ENCODE data around the gene RRM2.

The RRM2 gene

DNA sequence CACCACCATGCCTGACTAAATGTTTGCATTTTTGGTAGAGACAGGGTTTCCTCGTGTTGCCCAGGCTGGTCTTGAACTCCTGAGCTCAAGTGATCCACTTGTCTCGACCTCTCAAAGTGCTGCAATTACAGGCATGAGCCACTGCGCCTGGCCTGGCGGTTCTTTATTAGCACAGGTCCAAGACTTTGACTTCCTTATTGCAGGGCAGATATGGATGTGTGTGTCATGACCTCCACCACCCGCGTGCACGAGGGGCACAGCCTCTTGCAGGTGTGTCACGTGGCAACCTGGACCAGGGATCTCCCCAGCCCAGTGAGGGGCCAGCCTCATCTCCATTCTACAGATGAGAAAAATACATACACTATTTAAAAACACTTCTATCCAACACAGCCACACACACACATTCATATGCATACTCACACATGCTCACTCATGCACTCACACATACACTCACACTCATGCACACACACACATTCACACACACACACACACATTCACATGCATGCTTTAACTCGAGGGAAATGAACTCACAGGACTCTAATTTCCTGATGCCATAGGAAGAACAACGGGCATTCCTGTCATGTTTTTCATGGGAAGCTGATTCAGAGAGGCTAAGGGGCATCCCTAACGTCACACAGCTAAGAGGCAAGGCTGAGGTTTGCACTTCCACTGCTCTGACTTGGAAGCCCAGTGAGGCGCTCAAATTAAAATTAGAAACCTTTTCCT is 38.8 kb downstream of the RRM2 start:
- Histone ChIP-seq H3K4me1 (ENCODE audit: control extremely low read depth in 1 of 4, control insufficient read depth in 4 of 4, insufficient read depth in 4 of 4, low read length in 3 of 4) (peaks cover 0 to 8% (median 4%) of the 10 kb centered on the region in 4 experiments), H3K36me3 (ENCODE audit: control insufficient read depth in 4 of 4, insufficient read depth in 4 of 4, low read length in 3 of 4) (peaks cover 0 to 28% (median 0%) of the 10 kb centered on the region in 4 experiments), H3K9me3 (ENCODE audit: control extremely low read depth in 1 of 5, control insufficient read depth in 4 of 5, insufficient read depth in 2 of 5, low read depth in 1 of 5, low read length in 4 of 5) (no peaks in the 10 kb centered on the region), H3K27me3 (replicated peaks in 2 of 5; ENCODE audit: control insufficient read depth in 4 of 5, insufficient read depth in 5 of 5, low read length in 4 of 5) (no peaks in the 10 kb centered on the region), H3K4me3 (ENCODE audit: control insufficient read depth in 1 of 7, extremely low read depth in 1 of 7, insufficient read depth in 4 of 7, low read depth in 2 of 7, low read length in 6 of 7) (no peak overlapping the region), H3K27ac (ENCODE audit: insufficient read depth in 1 of 2, low read depth in 1 of 2, low read length in 2 of 2, poor library complexity in 1 of 2, severe bottlenecking in 2 of 2) (no peak overlapping the region)
- POLR2A ChIA-PET = no interaction called here
- CTCF ChIA-PET = interaction anchor here (0.8 to 1.3 kb wide), 2 partner anchors 31 to 254 kb away, joined by 3 read pairs; no protein-coding TSS in a partner anchor
- 98% methylated on average over 9 of the region's 12 CpGs for WGBS (ENCODE audit: insufficient coverage)
- peak in 2 of 3 donors; percentile 5 to 19 for DNase-seq

DNA sequence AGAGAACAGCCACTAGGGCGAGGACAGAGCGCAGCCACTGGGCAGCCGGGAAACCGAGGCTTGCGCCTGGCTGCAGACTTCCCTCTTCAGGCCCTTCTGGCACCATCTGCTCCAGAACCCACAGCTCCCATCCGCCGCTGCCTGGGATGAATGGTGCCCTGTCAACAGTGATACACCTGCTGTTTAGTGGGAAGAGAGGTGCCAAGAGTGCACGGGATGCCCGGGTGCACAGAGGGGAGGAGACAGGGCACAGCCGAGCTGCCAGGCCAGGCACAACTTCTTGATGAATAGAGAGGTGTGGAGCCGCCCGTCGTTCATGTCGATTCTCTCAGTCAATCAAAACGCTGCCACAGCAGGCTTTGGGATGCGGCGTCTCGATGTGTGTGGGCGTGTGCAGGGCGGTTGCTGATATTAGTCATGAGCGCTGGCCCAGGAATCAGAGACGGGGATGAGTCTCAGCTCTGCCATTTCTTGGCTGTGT is 39.5 kb downstream of the RRM2 start:
- ChIA-PET CTCF (interaction anchor here (0.8 to 0.9 kb wide), 2 partner anchors 32 to 268 kb away, joined by 3 read pairs; no protein-coding TSS in a partner anchor), POLR2A (no interaction called here)
- Histone ChIP-seq H3K4me1 (ENCODE audit: control extremely low read depth in 1 of 4, control insufficient read depth in 4 of 4, insufficient read depth in 4 of 4, low read length in 3 of 4) (peaks cover 0 to 8% (median 4%) of the 10 kb centered on the region in 4 experiments), H3K9me3 (ENCODE audit: control extremely low read depth in 1 of 5, control insufficient read depth in 4 of 5, insufficient read depth in 2 of 5, low read depth in 1 of 5, low read length in 4 of 5) (no peaks in the 10 kb centered on the region), H3K27me3 (replicated peaks in 2 of 5; ENCODE audit: control insufficient read depth in 4 of 5, insufficient read depth in 5 of 5, low read length in 4 of 5) (no peaks in the 10 kb centered on the region), H3K4me3 (ENCODE audit: control insufficient read depth in 1 of 7, extremely low read depth in 1 of 7, insufficient read depth in 4 of 7, low read depth in 2 of 7, low read length in 6 of 7) (no peak overlapping the region), H3K36me3 (ENCODE audit: control insufficient read depth in 4 of 4, insufficient read depth in 4 of 4, low read length in 3 of 4) (peaks cover 0 to 28% (median 0%) of the 10 kb centered on the region in 4 experiments), H3K27ac (ENCODE audit: insufficient read depth in 1 of 2, low read depth in 1 of 2, low read length in 2 of 2, poor library complexity in 1 of 2, severe bottlenecking in 2 of 2) (no peak overlapping the region)
- no peak for DNase-seq
- WGBS (ENCODE audit: insufficient coverage) = 96% methylated on average over 15 of the region's 22 CpGs

DNA sequence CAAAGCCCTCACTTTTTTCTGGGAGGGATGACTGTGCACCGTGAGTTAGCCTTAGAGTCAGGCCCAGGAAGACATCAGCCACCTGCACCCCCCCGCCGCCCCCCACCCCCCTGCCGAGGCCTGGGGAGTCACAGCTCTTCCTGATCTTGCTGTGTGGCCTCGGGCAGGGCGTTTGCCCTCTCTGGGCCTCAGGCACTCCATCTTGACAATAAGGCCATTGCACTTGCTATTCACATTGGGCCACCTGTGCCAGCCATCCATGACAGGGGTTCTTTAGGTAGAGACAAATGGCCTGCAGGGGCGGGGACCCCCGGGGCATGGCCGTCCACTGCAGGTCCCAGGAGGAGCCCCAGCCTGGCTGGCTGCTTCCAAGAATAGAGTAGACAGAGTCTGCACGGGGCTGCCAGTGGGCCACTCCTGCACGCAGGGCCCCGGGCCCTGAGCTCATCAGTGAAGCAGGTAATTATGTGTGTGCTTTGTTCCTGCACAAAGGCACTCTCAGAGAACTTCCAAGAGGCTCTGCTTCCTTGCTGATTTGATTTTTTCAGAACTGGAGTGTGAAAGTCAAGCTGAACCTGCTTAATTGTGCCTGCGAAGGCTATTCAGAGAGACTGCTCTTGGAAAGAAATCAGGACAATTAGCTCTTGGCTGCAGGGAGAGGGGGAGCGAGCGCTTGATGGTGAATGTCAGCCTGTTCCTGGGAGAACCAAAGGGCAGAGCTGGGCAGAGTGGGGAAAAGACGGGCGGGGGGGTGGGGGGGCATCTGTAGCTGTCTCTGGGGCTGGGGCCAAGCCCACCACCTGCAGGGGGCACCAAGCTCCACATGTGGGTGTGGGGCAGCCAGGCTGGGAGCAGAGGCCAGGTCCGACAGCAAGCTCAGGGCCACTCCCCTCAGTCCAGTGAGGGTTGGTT is 40.3 kb downstream of the RRM2 start:
- WGBS (ENCODE audit: insufficient coverage) = 94% methylated on average over 14 of the region's 18 CpGs
- POLR2A ChIA-PET = interaction anchor here (0.6 kb wide), 1 partner anchor 35 kb away, joined by 3 read pairs; no protein-coding TSS in a partner anchor
- no peaks in the 10 kb centered on the region for H3K9me3 ChIP-seq (ENCODE audit: control extremely low read depth in 1 of 5, control insufficient read depth in 4 of 5, insufficient read depth in 2 of 5, low read depth in 1 of 5, low read length in 4 of 5)
- no peak overlapping the region for H3K27ac ChIP-seq (ENCODE audit: insufficient read depth in 1 of 2, low read depth in 1 of 2, low read length in 2 of 2, poor library complexity in 1 of 2, severe bottlenecking in 2 of 2)
- peaks cover 0 to 8% (median 4%) of the 10 kb centered on the region in 4 experiments for H3K4me1 ChIP-seq (ENCODE audit: control extremely low read depth in 1 of 4, control insufficient read depth in 4 of 4, insufficient read depth in 4 of 4, low read length in 3 of 4)
- peak in 1 of 3 donors; percentile 8 for DNase-seq
- no peaks in the 10 kb centered on the region for H3K27me3 ChIP-seq (replicated peaks in 2 of 5; ENCODE audit: control insufficient read depth in 4 of 5, insufficient read depth in 5 of 5, low read length in 4 of 5)
- peaks cover 0 to 28% (median 0%) of the 10 kb centered on the region in 4 experiments for H3K36me3 ChIP-seq (ENCODE audit: control insufficient read depth in 4 of 4, insufficient read depth in 4 of 4, low read length in 3 of 4)
- CTCF ChIA-PET = interaction anchor here (0.7 to 2.8 kb wide), 8 partner anchors 10 to 267 kb away, joined by 3 to 14 read pairs (median 3); no protein-coding TSS in a partner anchor
- no peak overlapping the region for H3K4me3 ChIP-seq (ENCODE audit: control insufficient read depth in 1 of 7, extremely low read depth in 1 of 7, insufficient read depth in 4 of 7, low read depth in 2 of 7, low read length in 6 of 7)

DNA sequence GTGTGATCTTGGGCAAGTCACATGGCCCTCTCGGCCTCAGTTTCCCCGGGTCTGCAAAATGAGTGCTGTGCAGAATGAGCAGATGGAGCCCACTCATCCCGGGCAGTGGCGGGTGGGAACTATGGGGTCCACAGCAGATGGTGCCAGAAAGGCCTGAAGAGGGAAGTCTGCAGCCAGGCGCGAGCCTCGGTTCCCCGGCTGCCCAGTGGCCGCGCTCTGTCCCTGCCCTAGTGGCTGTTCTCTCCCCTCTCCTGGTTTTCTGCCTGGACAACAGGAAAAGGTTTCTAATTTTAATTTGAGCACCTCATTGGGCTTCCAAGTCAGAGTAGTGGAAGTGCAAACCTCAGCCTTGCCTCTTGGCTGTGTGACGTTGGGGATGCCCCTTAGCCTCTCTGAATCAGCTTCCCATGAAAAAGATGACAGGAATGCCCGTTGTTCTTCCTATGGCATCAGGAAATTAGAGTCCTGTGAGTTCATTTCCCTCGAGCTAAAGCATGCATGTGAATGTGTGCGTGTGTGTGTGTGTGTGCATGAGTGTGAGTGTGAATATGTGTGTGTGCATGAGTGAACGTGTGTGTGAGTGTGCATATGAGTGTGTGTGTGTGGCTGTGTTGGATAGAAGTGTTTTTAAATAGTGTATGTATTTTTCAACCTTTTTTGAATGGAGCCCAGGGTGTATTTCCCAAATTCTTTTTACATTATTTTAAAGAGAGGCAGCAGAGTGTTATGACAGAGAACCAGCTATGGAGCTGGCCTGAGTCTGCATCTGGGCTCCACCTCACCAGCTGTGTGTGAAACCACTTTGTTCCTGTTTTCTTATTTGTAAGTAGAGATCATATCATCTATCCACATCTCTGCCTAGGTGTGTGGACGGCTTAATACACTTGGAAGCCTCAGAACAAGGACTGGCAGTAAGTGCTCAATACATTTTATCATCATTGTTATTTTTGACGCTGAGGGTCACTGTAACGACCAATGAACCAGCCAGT is 41.3 kb downstream of the RRM2 start:
- 86% methylated on average over 14 of the region's 18 CpGs for WGBS (ENCODE audit: insufficient coverage)
- ChIA-PET POLR2A (interaction anchor here (0.6 kb wide), 1 partner anchor 34 kb away, joined by 3 read pairs; no protein-coding TSS in a partner anchor), CTCF (interaction anchor here (1.0 to 2.8 kb wide), 8 partner anchors 9 to 271 kb away, joined by 3 to 14 read pairs (median 3); no protein-coding TSS in a partner anchor)
- H3K4me1 ChIP-seq (ENCODE audit: control extremely low read depth in 1 of 4, control insufficient read depth in 4 of 4, insufficient read depth in 4 of 4, low read length in 3 of 4) = peaks cover 0 to 8% (median 4%) of the 10 kb centered on the region in 4 experiments
- no peaks in the 10 kb centered on the region for H3K27me3 ChIP-seq (replicated peaks in 2 of 5; ENCODE audit: control insufficient read depth in 4 of 5, insufficient read depth in 5 of 5, low read length in 4 of 5)
- H3K27ac ChIP-seq (ENCODE audit: insufficient read depth in 1 of 2, low read depth in 1 of 2, low read length in 2 of 2, poor library complexity in 1 of 2, severe bottlenecking in 2 of 2) = no peak overlapping the region
- no peaks in the 10 kb centered on the region for H3K9me3 ChIP-seq (ENCODE audit: control extremely low read depth in 1 of 5, control insufficient read depth in 4 of 5, insufficient read depth in 2 of 5, low read depth in 1 of 5, low read length in 4 of 5)
- H3K36me3 ChIP-seq (ENCODE audit: control insufficient read depth in 4 of 4, insufficient read depth in 4 of 4, low read length in 3 of 4) = peaks cover 0 to 25% (median 0%) of the 10 kb centered on the region in 4 experiments
- no peak overlapping the region for H3K4me3 ChIP-seq (ENCODE audit: control insufficient read depth in 1 of 7, extremely low read depth in 1 of 7, insufficient read depth in 4 of 7, low read depth in 2 of 7, low read length in 6 of 7)
- peak in 2 of 3 donors; percentile 40 to 44 for DNase-seq

DNA sequence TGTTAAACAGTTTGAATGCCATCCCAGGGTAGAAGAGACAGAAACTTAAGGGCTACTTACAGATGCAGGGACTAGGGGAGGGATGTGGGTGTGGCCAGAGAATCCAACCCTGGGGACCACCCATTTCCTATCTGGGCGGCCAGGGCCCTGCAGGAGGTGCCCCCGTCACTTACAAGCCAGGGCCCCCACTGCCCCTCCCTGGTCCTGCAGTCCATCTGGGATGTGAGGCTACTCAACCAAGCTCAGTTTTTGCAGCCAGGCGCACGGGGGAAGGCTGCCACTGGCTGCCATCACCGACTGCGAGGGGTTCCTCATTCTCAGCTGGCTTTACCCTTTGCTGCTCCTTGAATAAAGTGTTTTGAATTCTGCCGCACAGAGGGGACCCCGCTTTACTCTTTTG is 42.1 kb downstream of the RRM2 start:
- ChIA-PET POLR2A (no interaction called here), CTCF (interaction anchor here (1.2 to 2.8 kb wide), 4 partner anchors 15 to 270 kb away, joined by 3 to 14 read pairs (median 3); no protein-coding TSS in a partner anchor)
- Histone ChIP-seq H3K4me1 (ENCODE audit: control extremely low read depth in 1 of 4, control insufficient read depth in 4 of 4, insufficient read depth in 4 of 4, low read length in 3 of 4) (peaks cover 0 to 8% (median 4%) of the 10 kb centered on the region in 4 experiments), H3K27me3 (replicated peaks in 2 of 5; ENCODE audit: control insufficient read depth in 4 of 5, insufficient read depth in 5 of 5, low read length in 4 of 5) (no peaks in the 10 kb centered on the region), H3K4me3 (ENCODE audit: control insufficient read depth in 1 of 7, extremely low read depth in 1 of 7, insufficient read depth in 4 of 7, low read depth in 2 of 7, low read length in 6 of 7) (no peak overlapping the region), H3K36me3 (ENCODE audit: control insufficient read depth in 4 of 4, insufficient read depth in 4 of 4, low read length in 3 of 4) (peaks cover 0 to 25% (median 0%) of the 10 kb centered on the region in 4 experiments), H3K9me3 (ENCODE audit: control extremely low read depth in 1 of 5, control insufficient read depth in 4 of 5, insufficient read depth in 2 of 5, low read depth in 1 of 5, low read length in 4 of 5) (no peaks in the 10 kb centered on the region), H3K27ac (ENCODE audit: insufficient read depth in 1 of 2, low read depth in 1 of 2, low read length in 2 of 2, poor library complexity in 1 of 2, severe bottlenecking in 2 of 2) (no peak overlapping the region)
- no peak for DNase-seq
- WGBS (ENCODE audit: insufficient coverage) = 96% methylated on average over 8 of the region's 8 CpGs

DNA sequence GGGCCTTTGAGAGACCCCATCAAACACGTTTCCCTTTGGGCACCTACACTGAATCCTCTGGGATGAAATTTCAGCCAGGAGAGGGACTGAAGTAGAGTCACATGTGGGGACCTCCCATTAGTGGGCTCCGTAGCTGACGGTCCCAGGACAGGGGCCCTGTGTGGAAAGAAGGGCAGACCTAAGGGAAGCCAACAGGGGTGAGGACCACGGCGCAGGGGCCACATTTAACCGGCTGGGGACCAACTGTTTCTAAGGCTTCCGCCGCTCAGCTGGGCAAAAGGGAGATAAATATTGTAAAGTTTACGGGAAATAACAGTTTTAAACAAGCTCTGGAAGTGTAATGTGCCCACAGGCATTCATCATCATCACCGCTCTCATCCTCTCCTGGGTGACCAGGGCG is 42.7 kb downstream of the RRM2 start:
- Histone ChIP-seq H3K36me3 (ENCODE audit: control insufficient read depth in 4 of 4, insufficient read depth in 4 of 4, low read length in 3 of 4) (peaks cover 0 to 24% (median 0%) of the 10 kb centered on the region in 4 experiments), H3K4me3 (ENCODE audit: control insufficient read depth in 1 of 7, extremely low read depth in 1 of 7, insufficient read depth in 4 of 7, low read depth in 2 of 7, low read length in 6 of 7) (no peak overlapping the region), H3K27me3 (replicated peaks in 2 of 5; ENCODE audit: control insufficient read depth in 4 of 5, insufficient read depth in 5 of 5, low read length in 4 of 5) (no peaks in the 10 kb centered on the region), H3K27ac (ENCODE audit: insufficient read depth in 1 of 2, low read depth in 1 of 2, low read length in 2 of 2, poor library complexity in 1 of 2, severe bottlenecking in 2 of 2) (no peak overlapping the region), H3K9me3 (ENCODE audit: control extremely low read depth in 1 of 5, control insufficient read depth in 4 of 5, insufficient read depth in 2 of 5, low read depth in 1 of 5, low read length in 4 of 5) (no peaks in the 10 kb centered on the region), H3K4me1 (ENCODE audit: control extremely low read depth in 1 of 4, control insufficient read depth in 4 of 4, insufficient read depth in 4 of 4, low read length in 3 of 4) (peaks cover 0 to 8% (median 4%) of the 10 kb centered on the region in 4 experiments)
- POLR2A ChIA-PET = no interaction called here
- 91% methylated on average over 11 of the region's 11 CpGs for WGBS (ENCODE audit: insufficient coverage)
- CTCF ChIA-PET = interaction anchor here (1.2 to 2.8 kb wide), 3 partner anchors 14 to 243 kb away, joined by 3 to 14 read pairs (median 3); no protein-coding TSS in a partner anchor
- DNase-seq = no peak

Measured in common myeloid progenitor, CD34-positive (primary cell).